Gastroesophageal sphincter (tissue), 3 donors: Measurements from ENCODE around the gene PTPRG.

Experiments
- EP300 ChIP-seq: sonication (generic); formaldehyde crosslinking; IDR thresholded peaks from one replicate; pipeline ENCODE4 v1.6.1; 2017; ENCODE audit warnings: antibody characterized with exemption, mild to moderate bottlenecking
- POLR2A ChIP-seq, 2 donors: fragments of 450-650 bp; IDR thresholded peaks; one replicate each; pipeline ENCODE4 v1.6.1; 2017; ENCODE audit warnings: antibody characterized with exemption in 2 of 2, mild to moderate bottlenecking in 2 of 2, moderate library complexity in 1 of 2
- POLR2AphosphoS5 ChIP-seq: sonication (generic); formaldehyde crosslinking; IDR thresholded peaks from one replicate; pipeline ENCODE4 v1.6.1; 2017; ENCODE audit warnings: antibody characterized with exemption
- TF ChIP-seq, protein P1 (sequence below), 4 experiments: fragments of 200-600 bp in 2 of 4; fragments of 450-650 bp in 2 of 4; sonication (generic) in 1 of 4; IDR thresholded peaks; one replicate each; pipeline ENCODE4 v1.5.1; 2017 to 2019; ENCODE audit warnings: antibody characterized with exemption in 4 of 4, mild to moderate bottlenecking in 2 of 4, moderate library complexity in 2 of 4

GRCh38 chr3:61620073-61620472, 58.7 kb downstream of the PTPRG start:
- TF ChIP-seq, protein P1, sequence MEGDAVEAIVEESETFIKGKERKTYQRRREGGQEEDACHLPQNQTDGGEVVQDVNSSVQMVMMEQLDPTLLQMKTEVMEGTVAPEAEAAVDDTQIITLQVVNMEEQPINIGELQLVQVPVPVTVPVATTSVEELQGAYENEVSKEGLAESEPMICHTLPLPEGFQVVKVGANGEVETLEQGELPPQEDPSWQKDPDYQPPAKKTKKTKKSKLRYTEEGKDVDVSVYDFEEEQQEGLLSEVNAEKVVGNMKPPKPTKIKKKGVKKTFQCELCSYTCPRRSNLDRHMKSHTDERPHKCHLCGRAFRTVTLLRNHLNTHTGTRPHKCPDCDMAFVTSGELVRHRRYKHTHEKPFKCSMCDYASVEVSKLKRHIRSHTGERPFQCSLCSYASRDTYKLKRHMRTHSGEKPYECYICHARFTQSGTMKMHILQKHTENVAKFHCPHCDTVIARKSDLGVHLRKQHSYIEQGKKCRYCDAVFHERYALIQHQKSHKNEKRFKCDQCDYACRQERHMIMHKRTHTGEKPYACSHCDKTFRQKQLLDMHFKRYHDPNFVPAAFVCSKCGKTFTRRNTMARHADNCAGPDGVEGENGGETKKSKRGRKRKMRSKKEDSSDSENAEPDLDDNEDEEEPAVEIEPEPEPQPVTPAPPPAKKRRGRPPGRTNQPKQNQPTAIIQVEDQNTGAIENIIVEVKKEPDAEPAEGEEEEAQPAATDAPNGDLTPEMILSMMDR (IDR thresholded peaks at IDR 0.05) = no peak
- TF ChIP-seq POLR2A (IDR thresholded peaks at IDR 0.05) (no peak), POLR2AphosphoS5 (no peak), EP300 (no peak)
